Caco-2 (cell line): ENCODE data around the gene SRGAP2C. TPM values are rescaled to one million over a fixed set of nuclear protein-coding genes. Genes with fewer than 3 reads are reported as not detected.
"Not testable (repeated sequence)": the region's sequence is repeated elsewhere in the genome, so short reads cannot be mapped to it uniquely, and the experiment has no call there.

ENCODE experiments used
- BruUV-seq: library from RNA; stranded (reverse); fragments of 400-500 nt; replicated peaks from 2 replicates; lab custom pipeline; 2021; lab: Mats Ljungman, UMichigan
- CTCF ChIA-PET: fragments of 300-600 bp; sonication (Branson Sonifier 250); formaldehyde crosslinking; loops from one replicate; lab custom pipeline; 2022; ENCODE audit warnings: antibody characterized with exemption; lab: Charles Lee
- POLR2A ChIA-PET: fragments of 300-600 bp; sonication (Branson Sonifier 250); formaldehyde crosslinking; loops from one replicate; lab custom pipeline; 2022; ENCODE audit warnings: antibody characterized with exemption; lab: Charles Lee
- DNase-seq, 2 experiments: peaks; one replicate each; pipeline versions ENCODE4 v3.0.0 to v3.0.0-alpha.2; 2020 to 2022
- H3K27me3 ChIP-seq: replicated peaks from 2 replicates; pipeline ENCODE4 v1.6.0; 2011; ENCODE audit warnings: low read length; ENCODE audit not compliant: control insufficient read depth, insufficient read depth
- H3K36me3 ChIP-seq: 2 replicates; pipeline ENCODE4 v1.5.1; 2011; ENCODE audit warnings: low read length; ENCODE audit not compliant: control insufficient read depth, insufficient read depth
- H3K4me1 ChIP-seq: fragments of 250-450 bp; sonication (Bioruptor Pico); 2 replicates; pipeline ENCODE4 v1.5.1; 2020; ENCODE audit warnings: mild to moderate bottlenecking
- H3K4me3 ChIP-seq: 2 replicates; pipeline ENCODE4 v1.5.1; 2011; ENCODE audit warnings: low read depth, mild to moderate bottlenecking, control low read depth, low read length
- H3K9me3 ChIP-seq: fragments of 250-450 bp; sonication (Bioruptor Pico); 2 replicates; pipeline ENCODE4 v1.5.1; 2020; ENCODE audit warnings: mild to moderate bottlenecking, moderate library complexity
- H3K27ac Mint-ChIP-seq: one replicate; pipeline ENCODE4 v1.8.0; 2022; ENCODE audit warnings: mixed read lengths; ENCODE audit not compliant: unreplicated experiment
- H3K27me3 Mint-ChIP-seq: one replicate; pipeline ENCODE4 v1.8.0; 2022; ENCODE audit warnings: mixed read lengths; ENCODE audit not compliant: insufficient read depth, unreplicated experiment
- H3K36me3 Mint-ChIP-seq: one replicate; pipeline ENCODE4 v1.8.0; 2022; ENCODE audit warnings: mild to moderate bottlenecking, mixed read lengths; ENCODE audit not compliant: insufficient read depth, unreplicated experiment
- H3K4me1 Mint-ChIP-seq: one replicate; pipeline ENCODE4 v1.8.0; 2022; ENCODE audit warnings: low read depth, mixed read lengths; ENCODE audit not compliant: unreplicated experiment
- H3K4me3 Mint-ChIP-seq: one replicate; pipeline ENCODE4 v1.8.0; 2022; ENCODE audit warnings: mild to moderate bottlenecking, moderate library complexity, mixed read lengths; ENCODE audit not compliant: unreplicated experiment
- H3K9me3 Mint-ChIP-seq: one replicate; pipeline ENCODE4 v1.8.0; 2022; ENCODE audit warnings: mixed read lengths; ENCODE audit not compliant: unreplicated experiment
- intact Hi-C: fragments of 100-400 bp; cut with micrococcal nuclease; formaldehyde crosslinking; loops from one replicate; pipeline ENCODE4 v1.10.0; 2022; ENCODE audit not compliant: unreplicated experiment
- total RNA-seq: library from RNA; stranded (reverse); gene quantifications from 2 replicates; pipeline ENCODE4 v1.2.3, GENCODE V29; 2022

Gene SRGAP2C
- total RNA-seq, 1 experiment from 2014 or later = 0.98 TPM

GRCh38 chr1:121226925-121227324, 42.1 kb downstream of the SRGAP2C start:
- DNase-seq, H3K9me3 Mint-ChIP-seq, POLR2A ChIA-PET, H3K4me3 Mint-ChIP-seq, H3K4me1 ChIP-seq, H3K27ac Mint-ChIP-seq, BruUV-seq, H3K4me3 ChIP-seq, intact Hi-C loops, H3K9me3 ChIP-seq, H3K4me1 Mint-ChIP-seq, CTCF ChIA-PET, H3K27me3 ChIP-seq, H3K36me3 ChIP-seq, H3K27me3 Mint-ChIP-seq, H3K36me3 Mint-ChIP-seq: not testable (repeated sequence)

DNA sequence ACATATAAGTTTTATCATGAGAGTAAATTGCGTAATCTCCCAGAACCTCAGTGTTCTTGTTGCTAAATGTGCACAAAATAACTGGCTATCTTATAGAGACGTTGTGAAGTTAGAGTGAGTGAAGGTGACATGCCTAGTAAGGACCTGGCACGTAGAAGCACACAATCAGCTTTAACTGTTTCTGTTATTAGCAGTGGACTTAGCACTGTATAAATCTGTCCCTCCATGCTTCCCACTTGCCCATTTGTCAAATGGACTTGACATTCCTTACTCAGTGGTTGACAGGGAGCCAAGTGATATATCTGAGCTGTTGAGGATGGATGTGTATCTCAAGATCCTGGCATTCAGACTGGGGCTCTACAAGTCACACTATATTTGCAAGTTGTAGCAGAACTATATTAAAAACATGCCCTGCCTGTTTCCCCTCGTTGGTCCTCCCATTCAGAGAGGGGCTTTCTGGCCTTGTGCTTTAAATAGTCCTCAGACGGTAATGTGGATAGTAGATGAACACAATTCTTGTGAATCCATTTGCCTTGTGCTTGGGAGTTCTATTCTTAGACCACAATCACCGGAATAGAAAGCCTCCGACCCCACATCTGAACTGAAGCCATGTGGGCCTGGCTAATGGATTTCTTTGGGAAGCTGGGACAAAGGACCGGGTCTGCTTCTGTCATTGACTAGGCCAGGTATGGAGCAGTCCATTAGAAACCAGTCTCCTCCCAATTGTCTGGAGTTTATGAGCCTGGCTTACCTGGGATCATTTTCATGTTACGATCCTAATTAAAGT, 43.0 kb downstream of the SRGAP2C start:
- H3K4me3 ChIP-seq, POLR2A ChIA-PET, H3K36me3 Mint-ChIP-seq, H3K36me3 ChIP-seq, H3K4me1 Mint-ChIP-seq, H3K27me3 ChIP-seq, CTCF ChIA-PET, DNase-seq, H3K4me3 Mint-ChIP-seq, H3K4me1 ChIP-seq, H3K9me3 Mint-ChIP-seq, H3K9me3 ChIP-seq, H3K27me3 Mint-ChIP-seq, H3K27ac Mint-ChIP-seq, intact Hi-C loops, BruUV-seq: not testable (repeated sequence)

DNA sequence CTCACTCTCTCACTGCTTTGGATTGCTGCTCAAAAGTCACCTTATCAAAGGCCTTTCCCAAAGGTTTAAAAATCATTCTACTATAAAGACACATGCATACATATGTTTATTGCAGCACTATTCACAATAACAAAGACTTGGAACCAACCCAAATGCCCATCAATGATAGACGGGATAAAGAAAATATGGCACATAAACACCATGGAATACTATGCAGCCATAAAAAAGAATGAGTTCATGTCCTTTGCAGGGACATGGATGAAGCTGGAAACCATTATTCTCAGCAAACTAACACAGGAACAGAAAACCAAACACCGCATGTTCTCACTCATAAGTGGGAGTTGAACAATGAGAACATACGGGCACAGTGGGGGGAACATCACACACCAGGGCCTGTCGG, 45.9 kb downstream of the SRGAP2C start:
- H3K27ac Mint-ChIP-seq, H3K9me3 ChIP-seq, H3K36me3 Mint-ChIP-seq, H3K36me3 ChIP-seq, CTCF ChIA-PET, DNase-seq, H3K4me1 Mint-ChIP-seq, H3K4me3 Mint-ChIP-seq, H3K27me3 Mint-ChIP-seq, BruUV-seq, H3K9me3 Mint-ChIP-seq, H3K4me1 ChIP-seq, H3K4me3 ChIP-seq, POLR2A ChIA-PET, intact Hi-C loops, H3K27me3 ChIP-seq: not testable (repeated sequence)

DNA sequence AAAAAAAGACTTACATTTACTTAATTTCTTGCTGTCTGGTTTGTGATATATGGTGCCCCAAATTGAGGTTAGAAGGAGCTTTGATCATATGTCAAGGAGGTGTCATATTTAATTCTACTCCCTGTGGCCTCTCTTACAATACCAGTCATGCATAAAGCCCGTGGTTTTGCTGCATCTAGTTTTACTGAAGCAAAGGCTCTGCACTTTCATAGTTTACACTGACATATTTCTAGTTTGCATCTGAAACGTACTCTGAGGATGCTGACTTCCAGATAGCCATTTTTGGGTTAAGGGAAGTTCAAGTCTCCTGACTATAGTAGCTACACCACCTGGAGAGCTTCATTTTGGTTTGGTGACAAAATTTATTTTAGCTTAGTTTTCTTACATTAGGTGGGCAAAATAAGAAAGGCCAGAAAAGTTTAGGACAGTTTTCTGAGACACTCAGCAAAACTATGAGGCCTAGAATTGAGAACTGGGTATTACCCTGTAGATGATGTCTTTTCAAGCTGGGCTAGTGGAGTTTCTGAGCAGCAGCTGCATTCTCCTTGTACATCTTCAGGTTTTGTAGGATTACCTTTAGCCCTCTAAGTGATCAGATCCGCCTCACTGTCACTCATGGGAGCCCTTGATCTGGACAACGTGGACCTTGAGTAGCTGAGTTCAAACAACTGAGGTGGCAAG, 47.8 kb downstream of the SRGAP2C start:
- intact Hi-C loops, DNase-seq, H3K36me3 Mint-ChIP-seq, CTCF ChIA-PET, POLR2A ChIA-PET, H3K27ac Mint-ChIP-seq, H3K4me3 Mint-ChIP-seq, H3K9me3 Mint-ChIP-seq, H3K36me3 ChIP-seq, H3K4me3 ChIP-seq, H3K4me1 Mint-ChIP-seq, H3K4me1 ChIP-seq, H3K27me3 ChIP-seq, H3K27me3 Mint-ChIP-seq, BruUV-seq, H3K9me3 ChIP-seq: not testable (repeated sequence)

GRCh38 chr1:121234090-121234759, 49.5 kb downstream of the SRGAP2C start:
- H3K36me3 Mint-ChIP-seq, H3K36me3 ChIP-seq, H3K27me3 ChIP-seq, CTCF ChIA-PET, POLR2A ChIA-PET, H3K9me3 ChIP-seq, intact Hi-C loops, H3K9me3 Mint-ChIP-seq, H3K4me3 ChIP-seq, H3K27ac Mint-ChIP-seq, H3K4me1 ChIP-seq, H3K27me3 Mint-ChIP-seq, DNase-seq, BruUV-seq, H3K4me3 Mint-ChIP-seq, H3K4me1 Mint-ChIP-seq: not testable (repeated sequence)

- H3K4me3 Mint-ChIP-seq, H3K4me1 ChIP-seq, H3K36me3 ChIP-seq, H3K27me3 Mint-ChIP-seq, H3K4me3 ChIP-seq, H3K4me1 Mint-ChIP-seq, POLR2A ChIA-PET, CTCF ChIA-PET, H3K36me3 Mint-ChIP-seq, DNase-seq, H3K27ac Mint-ChIP-seq, BruUV-seq, H3K27me3 ChIP-seq, H3K9me3 Mint-ChIP-seq, intact Hi-C loops, H3K9me3 ChIP-seq: not testable (repeated sequence)
Observed at GRCh38 chr1:121238384-121238783, 53.6 kb downstream of the SRGAP2C start.
